H1 (cell line): ENCODE results near the gene IFT81.

Experiments
- BACH1 ChIP-seq: IDR thresholded peaks from 2 replicates; pipeline ENCODE4 v1.6.1; 2012; ENCODE audit warnings: low read length, improper control_type of control experiment
- CREB1 ChIP-seq: IDR thresholded peaks from 2 replicates; pipeline ENCODE4 v1.6.1; 2012; ENCODE audit warnings: inconsistent platforms
- CTCF ChIP-seq, 3 experiments: IDR thresholded peaks; 1 replicate in 2 of 3; 2 replicates in 1 of 3; pipeline versions ENCODE4 v1.5.1 to v1.6.1; 2011; ENCODE audit warnings: low read length in 3 of 3, mild to moderate bottlenecking in 3 of 3, inconsistent platforms in 2 of 3, low read depth in 1 of 3, moderate library complexity in 1 of 3; ENCODE audit not compliant: insufficient read depth in 1 of 3; ENCODE audit errors: control extremely low read depth in 1 of 3
- EGR1 ChIP-seq: IDR thresholded peaks from 2 replicates; pipeline ENCODE4 v1.6.1; 2011; ENCODE audit warnings: low read depth, low read length, borderline replicate concordance
- EZH2 ChIP-seq: fragments of 200-600 bp; sonication (generic); IDR thresholded peaks from 2 replicates; pipeline ENCODE4 v1.7.1; 2012; ENCODE audit warnings: low read depth, mild to moderate bottlenecking, moderate library complexity, low read length, inconsistent platforms; ENCODE audit not compliant: severe bottlenecking
- MAX ChIP-seq: IDR thresholded peaks from 2 replicates; pipeline ENCODE4 v1.6.1; 2012; ENCODE audit warnings: inconsistent platforms
- POLR2A ChIP-seq, 2 experiments: IDR thresholded peaks; 1 replicate in 1 of 2; 2 replicates in 1 of 2; pipeline ENCODE4 v1.6.1; 2011; ENCODE audit warnings: low read depth in 2 of 2, low read length in 2 of 2, mild to moderate bottlenecking in 2 of 2; ENCODE audit errors: control extremely low read depth in 1 of 2
- RAD21 ChIP-seq, 2 experiments: IDR thresholded peaks in 1 of 2; conservative IDR thresholded peaks in 1 of 2; 2 replicates each; pipeline ENCODE4 v1.6.1; 2011; ENCODE audit warnings: low read depth in 2 of 2, low read length in 2 of 2, improper control_type of control experiment in 1 of 2, inconsistent platforms in 1 of 2, mild to moderate bottlenecking in 1 of 2, moderate library complexity in 1 of 2
- RFX5 ChIP-seq: IDR thresholded peaks from 2 replicates; pipeline ENCODE4 v1.6.1; 2011; ENCODE audit warnings: low read depth, low read length, improper control_type of control experiment, borderline replicate concordance
- SAP30 ChIP-seq: fragments of 300-600 bp; sonication (generic); IDR thresholded peaks from 2 replicates; pipeline ENCODE4 v1.7.1; 2012; ENCODE audit warnings: low read length, moderate library complexity, mild to moderate bottlenecking, inconsistent platforms; ENCODE audit not compliant: insufficient read depth, insufficient replicate concordance
- SP1 ChIP-seq: IDR thresholded peaks from 2 replicates; pipeline ENCODE4 v1.6.1; 2011; ENCODE audit warnings: low read depth, low read length
- TAF1 ChIP-seq: IDR thresholded peaks from 2 replicates; pipeline ENCODE4 v1.6.1; 2011; ENCODE audit warnings: mild to moderate bottlenecking, low read depth, low read length
- USF2 ChIP-seq: IDR thresholded peaks from 2 replicates; pipeline ENCODE4 v1.6.1; 2011; ENCODE audit warnings: low read length, improper control_type of control experiment
- ZNF274 ChIP-seq: IDR thresholded peaks from 2 replicates; pipeline ENCODE4 v1.7.0; 2012; ENCODE audit warnings: low read length, borderline replicate concordance; ENCODE audit errors: extremely low read depth

- TF ChIP-seq CTCF (IDR thresholded peaks at IDR 0.05; ENCODE audit: control extremely low read depth in 1 of 3, insufficient read depth in 1 of 3, low read depth in 1 of 3, low read length in 3 of 3) (no peak), POLR2A (IDR thresholded peaks at IDR 0.05; ENCODE audit: control extremely low read depth in 1 of 2, low read depth in 2 of 2, low read length in 2 of 2) (no peak), RAD21 (IDR thresholded peaks at IDR 0.05 in 1 of 2, conservative IDR thresholded peaks at IDR 0.05 in 1 of 2; ENCODE audit: low read depth in 2 of 2, low read length in 2 of 2) (no peak), SP1 (no peak), CREB1 (no peak), EGR1 (no peak), ZNF274 (no peak), MAX (no peak), EZH2 (no peak), TAF1 (no peak), SAP30 (no peak), RFX5 (no peak), USF2 (no peak), BACH1 (no peak)
These were observed 17.2 kb downstream of the IFT81 start for GRCh38 chr12:110141389-110141788.
